Ascending aorta (tissue), 2 donors: Measurements from ENCODE around the gene HELB. TPM values are rescaled to one million over a fixed set of nuclear protein-coding genes. Genes with fewer than 3 reads are reported as not detected.

Source experiments
- DNase-seq, 2 donors: peaks; one replicate each; pipeline ENCODE4 v3.0.0-alpha.2; 2019; ENCODE audit warnings: low spot score in 2 of 2
- H3K27ac ChIP-seq, 2 donors: fragments of 200-600 bp; sonication (generic); one replicate each; pipeline ENCODE4 v1.5.1; 2016 to 2017; ENCODE audit warnings: mild to moderate bottlenecking in 1 of 2
- H3K27me3 ChIP-seq: fragments of 200-600 bp; sonication (generic); one replicate; pipeline ENCODE4 v1.5.1; 2017
- H3K36me3 ChIP-seq, 2 donors: fragments of 200-600 bp; sonication (generic); one replicate each; pipeline ENCODE4 v1.5.1; 2016
- H3K4me1 ChIP-seq, 2 donors: fragments of 200-600 bp; sonication (generic); one replicate each; pipeline ENCODE4 v1.5.1; 2016 to 2017; ENCODE audit warnings: mild to moderate bottlenecking in 1 of 2
- H3K4me3 ChIP-seq, 2 donors: fragments of 200-600 bp; sonication (generic); one replicate each; pipeline ENCODE4 v1.5.1; 2016 to 2017; ENCODE audit warnings: mild to moderate bottlenecking in 1 of 2
- H3K9me3 ChIP-seq, 2 donors: fragments of 200-600 bp; sonication (generic); one replicate each; pipeline ENCODE4 v1.5.1; 2016
- intact Hi-C: fragments of 100-400 bp; cut with DNase I; formaldehyde crosslinking; loops from one replicate; pipeline ENCODE4 v1.15.1; 2023
- total RNA-seq: library from RNA; depleted of rRNA; stranded (reverse); fragments of >200 nt; gene quantifications from one replicate; pipeline ENCODE4 v1.1.0, GENCODE V29; 2016
- TF ChIP-seq, protein P1 (sequence below), 3 experiments: fragments of 200-600 bp in 2 of 3; fragments of 450-650 bp in 1 of 3; sonication (generic) in 2 of 3; IDR thresholded peaks; one replicate each; pipeline ENCODE4 v1.5.1; 2016 to 2019; ENCODE audit warnings: antibody characterized with exemption in 3 of 3, mild to moderate bottlenecking in 1 of 3, moderate library complexity in 1 of 3

Gene HELB
- 3.1 TPM for total RNA-seq

DNA sequence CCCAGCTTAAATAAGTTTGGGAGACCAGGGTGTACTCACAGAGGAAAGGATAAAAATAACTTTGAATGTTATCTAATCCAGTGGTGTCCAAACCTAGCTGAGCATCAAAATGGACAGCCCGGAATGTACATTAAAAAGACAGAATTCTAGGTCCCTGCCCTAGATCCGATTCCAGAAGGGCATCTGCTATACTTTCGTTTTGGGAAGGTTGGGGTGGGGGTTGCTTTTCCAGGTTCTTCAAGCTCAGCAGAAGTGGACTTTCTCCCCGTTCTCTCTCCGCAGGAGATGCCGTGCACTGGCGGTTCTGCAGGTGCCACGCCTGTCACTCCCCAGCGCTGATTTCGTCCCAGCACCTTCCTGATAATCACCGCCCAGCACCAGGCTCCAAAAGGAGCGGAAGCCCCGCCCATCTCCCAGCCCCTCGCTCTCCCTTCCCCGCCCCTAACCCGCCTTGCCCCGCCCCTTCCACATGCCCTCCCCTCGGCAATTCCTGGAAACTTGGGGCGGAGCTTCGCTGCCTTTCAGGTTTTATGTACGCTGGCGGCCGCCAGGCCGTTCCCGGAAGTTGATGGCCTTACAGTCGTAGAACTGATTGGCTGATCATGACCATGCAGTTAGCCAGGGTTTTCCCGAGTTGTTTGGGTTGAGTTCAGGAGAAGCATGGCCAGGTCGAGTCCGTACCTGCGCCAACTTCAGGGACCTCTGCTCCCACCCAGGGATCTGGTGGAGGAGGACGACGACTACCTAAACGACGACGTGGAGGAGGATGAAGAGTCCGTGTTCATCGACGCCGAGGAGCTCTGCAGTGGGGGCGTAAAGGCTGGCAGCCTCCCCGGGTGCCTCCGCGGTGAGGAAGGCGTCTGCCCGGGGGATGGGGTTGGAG, at the start of gene HELB:
TSS of gene HELB (plus strand) at position 550 of the 883 bp plus-strand sequence. CDS start at position 661, 111 bp downstream.
- TF ChIP-seq, protein P1, sequence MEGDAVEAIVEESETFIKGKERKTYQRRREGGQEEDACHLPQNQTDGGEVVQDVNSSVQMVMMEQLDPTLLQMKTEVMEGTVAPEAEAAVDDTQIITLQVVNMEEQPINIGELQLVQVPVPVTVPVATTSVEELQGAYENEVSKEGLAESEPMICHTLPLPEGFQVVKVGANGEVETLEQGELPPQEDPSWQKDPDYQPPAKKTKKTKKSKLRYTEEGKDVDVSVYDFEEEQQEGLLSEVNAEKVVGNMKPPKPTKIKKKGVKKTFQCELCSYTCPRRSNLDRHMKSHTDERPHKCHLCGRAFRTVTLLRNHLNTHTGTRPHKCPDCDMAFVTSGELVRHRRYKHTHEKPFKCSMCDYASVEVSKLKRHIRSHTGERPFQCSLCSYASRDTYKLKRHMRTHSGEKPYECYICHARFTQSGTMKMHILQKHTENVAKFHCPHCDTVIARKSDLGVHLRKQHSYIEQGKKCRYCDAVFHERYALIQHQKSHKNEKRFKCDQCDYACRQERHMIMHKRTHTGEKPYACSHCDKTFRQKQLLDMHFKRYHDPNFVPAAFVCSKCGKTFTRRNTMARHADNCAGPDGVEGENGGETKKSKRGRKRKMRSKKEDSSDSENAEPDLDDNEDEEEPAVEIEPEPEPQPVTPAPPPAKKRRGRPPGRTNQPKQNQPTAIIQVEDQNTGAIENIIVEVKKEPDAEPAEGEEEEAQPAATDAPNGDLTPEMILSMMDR (IDR thresholded peaks at IDR 0.05): no peak
- intact Hi-C loops: loop anchor here (1.0 to 10.0 kb wide), 6 partner anchors 115 to 1025 kb away; partner anchors contain the start of genes CAND1, IRAK3, LLPH and MSRB3
- peak; percentile 93 to 99 for DNase-seq
- Histone ChIP-seq H3K4me1 (peaks cover 0 to 4% of the 10 kb centered on the region in 2 donors), H3K27ac (peak within 1 kb of the TSS; percentile 67 to 71), H3K9me3 (no peaks in the 10 kb centered on the region), H3K36me3 (no peaks in the 10 kb centered on the region), H3K4me3 (peak within 1 kb of the TSS; percentile 79 to 82), H3K27me3 (no peaks in the 10 kb centered on the region)

DNA sequence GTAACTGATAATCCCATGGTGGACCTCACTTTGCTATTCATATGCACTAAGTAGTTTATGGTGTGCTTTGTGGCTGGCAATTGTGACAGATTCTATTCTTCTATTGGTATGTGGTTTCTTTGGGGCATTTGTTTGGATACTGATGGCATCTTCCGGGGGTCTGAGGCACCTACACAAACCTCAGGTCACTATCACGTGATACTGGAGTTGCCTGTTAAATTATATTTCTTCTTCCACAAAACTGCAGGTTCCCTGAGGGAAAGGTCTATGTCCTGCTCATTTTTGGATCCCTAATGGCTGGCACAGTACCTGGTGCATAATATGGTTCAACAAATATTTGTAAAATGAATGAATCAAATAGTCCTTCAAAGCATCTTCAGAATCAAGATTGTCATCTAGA, 49.5 kb upstream of the HELB start:
- Histone ChIP-seq H3K36me3 (peaks cover 8 to 23% of the 10 kb centered on the region in 2 donors), H3K4me3 (no peak overlapping the region), H3K9me3 (no peaks in the 10 kb centered on the region), H3K4me1 (no peaks in the 10 kb centered on the region), H3K27me3 (no peaks in the 10 kb centered on the region), H3K27ac (no peak overlapping the region)
- TF ChIP-seq, protein P1 (IDR thresholded peaks at IDR 0.05): no peak
- intact Hi-C loops: no loop called here
- no peak for DNase-seq

DNA sequence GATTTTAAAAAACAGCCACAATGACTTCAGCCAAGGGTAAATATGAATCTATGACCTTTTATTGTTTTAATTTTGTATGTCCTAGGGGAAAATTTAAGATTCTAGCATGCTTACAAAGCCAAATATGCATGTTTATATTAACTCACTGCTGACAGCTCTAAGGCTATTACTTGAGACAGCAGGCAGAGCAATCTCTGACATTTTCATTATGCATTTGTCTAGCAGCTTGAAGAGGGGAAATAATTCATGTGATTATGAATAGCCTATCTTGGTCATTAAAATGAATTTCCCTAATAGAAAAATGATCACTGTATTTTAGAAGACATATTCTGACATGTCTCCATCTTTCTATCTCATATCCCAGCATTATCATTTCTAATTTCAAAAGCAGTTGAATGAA, 46.6 kb upstream of the HELB start:
- no peaks in the 10 kb centered on the region for H3K9me3 ChIP-seq
- no peak overlapping the region for H3K4me3 ChIP-seq
- TF ChIP-seq, protein P1 (IDR thresholded peaks at IDR 0.05): no peak
- H3K27ac ChIP-seq: no peak overlapping the region
- no peaks in the 10 kb centered on the region for H3K36me3 ChIP-seq
- no peaks in the 10 kb centered on the region for H3K4me1 ChIP-seq
- no peak for DNase-seq
- H3K27me3 ChIP-seq: no peaks in the 10 kb centered on the region
- intact Hi-C loops: no loop called here

DNA sequence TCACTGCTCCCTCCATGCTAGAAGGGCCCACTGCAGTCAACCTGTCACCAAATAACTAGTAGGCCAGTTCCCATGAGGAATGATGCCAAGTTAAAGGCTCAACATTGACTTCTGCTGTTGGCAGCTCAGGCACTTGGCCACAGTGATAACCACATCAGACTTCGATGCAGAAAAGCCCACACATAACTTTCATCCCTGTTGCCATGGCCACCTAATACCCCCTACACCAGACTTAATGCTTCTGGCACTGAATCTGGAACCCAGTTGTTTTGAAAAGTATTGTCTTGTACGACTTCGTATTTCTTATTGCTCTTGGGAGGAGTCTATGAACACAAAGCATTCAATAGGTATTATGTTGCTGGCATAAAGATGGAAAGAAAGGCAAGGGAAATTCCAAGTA, 44.3 kb upstream of the HELB start:
- H3K36me3 ChIP-seq: no peaks in the 10 kb centered on the region
- intact Hi-C loops: no loop called here
- H3K4me3 ChIP-seq: no peak overlapping the region
- no peaks in the 10 kb centered on the region for H3K4me1 ChIP-seq
- no peaks in the 10 kb centered on the region for H3K9me3 ChIP-seq
- DNase-seq: no peak
- TF ChIP-seq, protein P1 (IDR thresholded peaks at IDR 0.05): no peak
- H3K27me3 ChIP-seq: no peaks in the 10 kb centered on the region
- no peak overlapping the region for H3K27ac ChIP-seq

DNA sequence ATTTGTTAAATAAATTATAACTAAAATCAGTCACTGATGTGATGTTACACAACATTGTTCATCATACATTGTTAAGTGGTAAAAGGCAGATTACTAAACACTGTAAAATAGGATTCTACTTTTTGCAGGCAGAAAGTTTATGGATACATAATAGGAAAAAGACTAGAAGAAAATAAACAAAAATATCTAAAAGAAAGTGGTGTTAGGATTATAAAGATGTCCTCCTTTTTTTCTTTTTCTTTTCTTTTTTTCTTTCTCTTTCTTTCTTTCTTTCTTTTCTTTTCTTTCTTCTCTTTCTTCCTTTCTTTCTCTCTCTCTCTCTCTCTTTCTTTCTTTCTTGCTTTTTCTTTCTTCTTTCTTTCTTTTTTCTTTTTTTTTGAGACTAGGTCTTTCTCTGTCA, 39.6 kb upstream of the HELB start:
- H3K9me3 ChIP-seq: no peaks in the 10 kb centered on the region
- TF ChIP-seq, protein P1 (IDR thresholded peaks at IDR 0.05): no peak
- H3K27me3 ChIP-seq: no peaks in the 10 kb centered on the region
- no peak overlapping the region for H3K4me3 ChIP-seq
- no peaks in the 10 kb centered on the region for H3K4me1 ChIP-seq
- no peak overlapping the region for H3K27ac ChIP-seq
- no peaks in the 10 kb centered on the region for H3K36me3 ChIP-seq
- DNase-seq: no peak
- intact Hi-C loops: no loop called here
